Measurements from ENCODE around the gene SDK1.

The SDK1 gene

GRCh38 chr7:4200546-4201094 is 899.6 kb downstream of the SDK1 start (continued):
- TF ChIP-seq, protein P1, sequence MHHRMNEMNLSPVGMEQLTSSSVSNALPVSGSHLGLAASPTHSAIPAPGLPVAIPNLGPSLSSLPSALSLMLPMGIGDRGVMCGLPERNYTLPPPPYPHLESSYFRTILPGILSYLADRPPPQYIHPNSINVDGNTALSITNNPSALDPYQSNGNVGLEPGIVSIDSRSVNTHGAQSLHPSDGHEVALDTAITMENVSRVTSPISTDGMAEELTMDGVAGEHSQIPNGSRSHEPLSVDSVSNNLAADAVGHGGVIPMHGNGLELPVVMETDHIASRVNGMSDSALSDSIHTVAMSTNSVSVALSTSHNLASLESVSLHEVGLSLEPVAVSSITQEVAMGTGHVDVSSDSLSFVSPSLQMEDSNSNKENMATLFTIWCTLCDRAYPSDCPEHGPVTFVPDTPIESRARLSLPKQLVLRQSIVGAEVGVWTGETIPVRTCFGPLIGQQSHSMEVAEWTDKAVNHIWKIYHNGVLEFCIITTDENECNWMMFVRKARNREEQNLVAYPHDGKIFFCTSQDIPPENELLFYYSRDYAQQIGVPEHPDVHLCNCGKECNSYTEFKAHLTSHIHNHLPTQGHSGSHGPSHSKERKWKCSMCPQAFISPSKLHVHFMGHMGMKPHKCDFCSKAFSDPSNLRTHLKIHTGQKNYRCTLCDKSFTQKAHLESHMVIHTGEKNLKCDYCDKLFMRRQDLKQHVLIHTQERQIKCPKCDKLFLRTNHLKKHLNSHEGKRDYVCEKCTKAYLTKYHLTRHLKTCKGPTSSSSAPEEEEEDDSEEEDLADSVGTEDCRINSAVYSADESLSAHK (tag by site-specific recombination; IDR thresholded peaks at IDR 0.05) = no peak

- TF ChIP-seq KLF16 (tag by site-specific recombination; IDR thresholded peaks at IDR 0.05) (no peak), AEBP2 (tag by site-specific recombination; IDR thresholded peaks at IDR 0.05; ENCODE audit: borderline replicate concordance) (no peak), ZBTB44 (tag by site-specific recombination; IDR thresholded peaks at IDR 0.05) (no peak), ZNF830 (tag by site-specific recombination; IDR thresholded peaks at IDR 0.05; ENCODE audit: low read depth) (no peak), SP2 (tag by site-specific recombination; IDR thresholded peaks at IDR 0.05) (no peak), GLIS1 (tag by site-specific recombination; IDR thresholded peaks at IDR 0.05) (no peak), ZNF211 (tag by site-specific recombination; IDR thresholded peaks at IDR 0.05; ENCODE audit: low read depth) (no peak), TRIM28 (IDR thresholded peaks at IDR 0.05; ENCODE audit: borderline replicate concordance, low read length) (no peak), ZNF280D (tag by site-specific recombination; IDR thresholded peaks at IDR 0.05) (no peak), ZNF558 (tag by site-specific recombination; IDR thresholded peaks at IDR 0.05) (no peak)
- TF ChIP-seq, protein P2, sequence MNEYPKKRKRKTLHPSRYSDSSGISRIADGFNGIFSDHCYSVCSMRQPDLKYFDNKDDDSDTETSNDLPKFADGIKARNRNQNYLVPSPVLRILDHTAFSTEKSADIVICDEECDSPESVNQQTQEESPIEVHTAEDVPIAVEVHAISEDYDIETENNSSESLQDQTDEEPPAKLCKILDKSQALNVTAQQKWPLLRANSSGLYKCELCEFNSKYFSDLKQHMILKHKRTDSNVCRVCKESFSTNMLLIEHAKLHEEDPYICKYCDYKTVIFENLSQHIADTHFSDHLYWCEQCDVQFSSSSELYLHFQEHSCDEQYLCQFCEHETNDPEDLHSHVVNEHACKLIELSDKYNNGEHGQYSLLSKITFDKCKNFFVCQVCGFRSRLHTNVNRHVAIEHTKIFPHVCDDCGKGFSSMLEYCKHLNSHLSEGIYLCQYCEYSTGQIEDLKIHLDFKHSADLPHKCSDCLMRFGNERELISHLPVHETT (tag by site-specific recombination; IDR thresholded peaks at IDR 0.05) = no peak
- no peak overlapping the region for H3K27ac ChIP-seq (ENCODE audit: extremely low read depth, low read depth, low read length)
- no peaks in the 10 kb centered on the region for H3K36me3 ChIP-seq (ENCODE audit: control insufficient read depth in 2 of 2, insufficient read depth in 1 of 2, low read length in 2 of 2)
- POLR2A ChIA-PET = no interaction called here
- H3K9me3 ChIP-seq (ENCODE audit: control insufficient read depth, insufficient read depth, low read depth, low read length) = no peaks in the 10 kb centered on the region
- no peaks in the 10 kb centered on the region for H3K4me1 ChIP-seq (ENCODE audit: control insufficient read depth, insufficient read depth, low read length)
- no peak overlapping the region for H3K4me3 ChIP-seq (ENCODE audit: low read depth, low read length)
- CTCF ChIA-PET = no interaction called here
Observed at GRCh38 chr7:4201566-4201965, 900.5 kb downstream of the SDK1 start.

GRCh38 chr7:4202154-4202736 is 901.2 kb downstream of the SDK1 start:
- POLR2A ChIA-PET = no interaction called here
- Histone ChIP-seq H3K4me1 (ENCODE audit: control insufficient read depth, insufficient read depth, low read length) (no peaks in the 10 kb centered on the region), H3K27ac (ENCODE audit: extremely low read depth, low read depth, low read length) (no peak overlapping the region), H3K4me3 (ENCODE audit: low read depth, low read length) (no peak overlapping the region), H3K9me3 (ENCODE audit: control insufficient read depth, insufficient read depth, low read depth, low read length) (no peaks in the 10 kb centered on the region), H3K36me3 (ENCODE audit: control insufficient read depth in 2 of 2, insufficient read depth in 1 of 2, low read length in 2 of 2) (no peaks in the 10 kb centered on the region)
- CTCF ChIA-PET = no interaction called here
- TF ChIP-seq BCL11A (tag by site-specific recombination; IDR thresholded peaks at IDR 0.05; ENCODE audit: low read depth) = no peak
- TF ChIP-seq, protein P3, sequence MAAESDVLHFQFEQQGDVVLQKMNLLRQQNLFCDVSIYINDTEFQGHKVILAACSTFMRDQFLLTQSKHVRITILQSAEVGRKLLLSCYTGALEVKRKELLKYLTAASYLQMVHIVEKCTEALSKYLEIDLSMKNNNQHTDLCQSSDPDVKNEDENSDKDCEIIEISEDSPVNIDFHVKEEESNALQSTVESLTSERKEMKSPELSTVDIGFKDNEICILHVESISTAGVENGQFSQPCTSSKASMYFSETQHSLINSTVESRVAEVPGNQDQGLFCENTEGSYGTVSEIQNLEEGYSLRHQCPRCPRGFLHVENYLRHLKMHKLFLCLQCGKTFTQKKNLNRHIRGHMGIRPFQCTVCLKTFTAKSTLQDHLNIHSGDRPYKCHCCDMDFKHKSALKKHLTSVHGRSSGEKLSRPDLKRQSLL (tag by site-specific recombination; IDR thresholded peaks at IDR 0.05) = no peak
- TF ChIP-seq KLF8 (tag by site-specific recombination; IDR thresholded peaks at IDR 0.05) = no peak
- no peak for TF ChIP-seq ZNF433 (tag by site-specific recombination; IDR thresholded peaks at IDR 0.05; ENCODE audit: low read depth)
- no peak for TF ChIP-seq ZNF621 (tag by site-specific recombination; IDR thresholded peaks at IDR 0.05)
- no peak for TF ChIP-seq ZNF221 (tag by site-specific recombination; IDR thresholded peaks at IDR 0.05; ENCODE audit: borderline replicate concordance)
- TF ChIP-seq GFI1B (tag by site-specific recombination; IDR thresholded peaks at IDR 0.05) = no peak
- no peak for TF ChIP-seq MEIS1 (CRISPR knock-in tag; IDR thresholded peaks at IDR 0.05; ENCODE audit: borderline replicate concordance)
- no peak for TF ChIP-seq ZNF664 (tag by site-specific recombination; IDR thresholded peaks at IDR 0.05)
- no peak for TF ChIP-seq ZNF311 (tag by site-specific recombination; IDR thresholded peaks at IDR 0.05; ENCODE audit: borderline replicate concordance)
- no peak for TF ChIP-seq TRIM28 (IDR thresholded peaks at IDR 0.05; ENCODE audit: borderline replicate concordance, low read length)

All from HEK293 (cell line).